CD4-positive, CD25-positive, alpha-beta regulatory T cell (primary cell): Measurements from ENCODE around the gene BLNK. TPM values are rescaled to one million over a fixed set of nuclear protein-coding genes. Genes with fewer than 3 reads are reported as not detected.
A peak's percentile ranks its signal among the peaks of the same experiment; 100 is the strongest.

Source experiments
- ATAC-seq, 2 donors: fragments of 150-1000 bp; cut with Tn5 transposase; one replicate each; pipeline ENCODE4 v1.10.0; 2021; ENCODE audit warnings: low read depth in 2 of 2, moderate number of reproducible peaks in 2 of 2, moderate library complexity in 1 of 2
- DNase-seq, 3 donors: peaks; one replicate each; pipeline versions ENCODE4 v3.0.0 to v3.0.0-alpha.2; 2012 to 2022; ENCODE audit warnings: mixed read lengths in 1 of 3
- H3K27ac ChIP-seq: one replicate; pipeline ENCODE4 v1.7.0; 2013; ENCODE audit warnings: mild to moderate bottlenecking, low read length; ENCODE audit not compliant: insufficient read depth, poor library complexity, severe bottlenecking
- H3K27me3 ChIP-seq: one replicate; pipeline ENCODE4 v1.7.0; 2013; ENCODE audit warnings: low read length; ENCODE audit not compliant: control insufficient read depth, insufficient read depth
- H3K36me3 ChIP-seq: one replicate; pipeline ENCODE4 v1.7.0; 2013; ENCODE audit warnings: mild to moderate bottlenecking, low read length, moderate library complexity; ENCODE audit not compliant: control insufficient read depth, insufficient read depth
- H3K4me1 ChIP-seq: 2 replicates; pipeline ENCODE4 v1.7.0; 2013; ENCODE audit warnings: mild to moderate bottlenecking, low read length; ENCODE audit not compliant: insufficient read depth, control insufficient read depth, poor library complexity, severe bottlenecking
- H3K4me3 ChIP-seq: one replicate; pipeline ENCODE4 v1.7.0; 2013; ENCODE audit warnings: low read depth, mild to moderate bottlenecking, low read length, moderate library complexity
- H3K9me3 ChIP-seq, 2 experiments: 1 replicate in 1 of 2; 2 replicates in 1 of 2; pipeline ENCODE4 v1.7.0; 2013; ENCODE audit warnings: low read length in 2 of 2, mild to moderate bottlenecking in 1 of 2, moderate library complexity in 1 of 2; ENCODE audit not compliant: control insufficient read depth in 2 of 2
- H3K27ac Mint-ChIP-seq, 3 donors: one replicate each; pipeline ENCODE4 v1.8.0; 2020 to 2022; ENCODE audit warnings: mild to moderate bottlenecking in 3 of 3, mixed read lengths in 3 of 3, moderate library complexity in 2 of 3
- H3K27me3 Mint-ChIP-seq: one replicate; pipeline ENCODE4 v1.8.0; 2022; ENCODE audit warnings: mild to moderate bottlenecking, mixed read lengths
- H3K36me3 Mint-ChIP-seq: one replicate; pipeline ENCODE4 v1.8.0; 2020; ENCODE audit warnings: mixed read lengths
- H3K4me1 Mint-ChIP-seq, 4 donors: one replicate each; pipeline ENCODE4 v1.8.0; 2020 to 2022; ENCODE audit warnings: mixed read lengths in 4 of 4, mild to moderate bottlenecking in 1 of 4
- H3K4me3 Mint-ChIP-seq, 4 donors: one replicate each; pipeline ENCODE4 v1.8.0; 2020 to 2022; ENCODE audit warnings: mild to moderate bottlenecking in 4 of 4, mixed read lengths in 4 of 4, moderate library complexity in 3 of 4
- H3K9me3 Mint-ChIP-seq, 7 donors: one replicate each; pipeline ENCODE4 v1.8.0; 2020 to 2022; ENCODE audit warnings: mixed read lengths in 7 of 7, mild to moderate bottlenecking in 3 of 7, moderate library complexity in 2 of 7
- polyA plus RNA-seq, 4 donors: library from polyadenylated mRNA; unstranded; fragments of 300-500 nt; fragmentation: Illumina TruSeq; gene quantifications; one replicate each; pipeline ENCODE4 v1.2.3, GENCODE V29; 2021
- total RNA-seq: library from RNA; stranded (reverse); gene quantifications from one replicate; pipeline ENCODE4 v1.2.3, GENCODE V29; 2022

BLNK gene
- total and polyA plus RNA-seq, 5 donors from 2014 or later, result 0.15 to 0.35 TPM; not detected in 3

- no peak overlapping the region for H3K4me3 ChIP-seq
- no peak overlapping the region for H3K27ac ChIP-seq
- H3K27me3 Mint-ChIP-seq, result peaks cover 9% of the 10 kb centered on the region
- no peaks in the 10 kb centered on the region for H3K36me3 ChIP-seq
- peak; percentile 57 to 60 for ATAC-seq
- no peaks in the 10 kb centered on the region for H3K27me3 ChIP-seq
- H3K9me3 ChIP-seq, result no peaks in the 10 kb centered on the region
- no peaks in the 10 kb centered on the region for H3K9me3 Mint-ChIP-seq
- peaks cover 0 to 3% (median 0%) of the 10 kb centered on the region in 4 donors for H3K4me1 Mint-ChIP-seq
- peak overlapping the region in 1 of 4 donors; percentile 62 for H3K4me3 Mint-ChIP-seq
- peak; percentile 41 to 78 (median 57) for DNase-seq
- no peaks in the 10 kb centered on the region for H3K36me3 Mint-ChIP-seq
- no peaks in the 10 kb centered on the region for H3K4me1 ChIP-seq
- peak overlapping the region; percentile 42 to 80 (median 43) for H3K27ac Mint-ChIP-seq
Observed at GRCh38 chr10:96229568-96230030, 41.8 kb downstream of the BLNK start.

- H3K36me3 ChIP-seq, result no peaks in the 10 kb centered on the region
- H3K27ac Mint-ChIP-seq, result no peak overlapping the region
Observed at GRCh38 chr10:96228408-96228994, 42.9 kb downstream of the BLNK start.

GRCh38 chr10:96227206-96227605 lies 44.2 kb downstream of the BLNK start:
- DNase-seq, result no peak

More at GRCh38 chr10:96228408-96228994, 42.9 kb downstream of the BLNK start:
- no peak overlapping the region for H3K27ac ChIP-seq
- Mint-ChIP-seq H3K9me3 (no peaks in the 10 kb centered on the region), H3K4me3 (no peak overlapping the region), H3K4me1 (peaks cover 0 to 3% (median 0%) of the 10 kb centered on the region in 4 donors), H3K27me3 (peaks cover 5% of the 10 kb centered on the region), H3K36me3 (no peaks in the 10 kb centered on the region)
- no peak for DNase-seq
- no peak for ATAC-seq
- H3K4me3 ChIP-seq, result no peak overlapping the region
- no peaks in the 10 kb centered on the region for H3K4me1 ChIP-seq
- no peaks in the 10 kb centered on the region for H3K9me3 ChIP-seq
- no peaks in the 10 kb centered on the region for H3K27me3 ChIP-seq

DNA sequence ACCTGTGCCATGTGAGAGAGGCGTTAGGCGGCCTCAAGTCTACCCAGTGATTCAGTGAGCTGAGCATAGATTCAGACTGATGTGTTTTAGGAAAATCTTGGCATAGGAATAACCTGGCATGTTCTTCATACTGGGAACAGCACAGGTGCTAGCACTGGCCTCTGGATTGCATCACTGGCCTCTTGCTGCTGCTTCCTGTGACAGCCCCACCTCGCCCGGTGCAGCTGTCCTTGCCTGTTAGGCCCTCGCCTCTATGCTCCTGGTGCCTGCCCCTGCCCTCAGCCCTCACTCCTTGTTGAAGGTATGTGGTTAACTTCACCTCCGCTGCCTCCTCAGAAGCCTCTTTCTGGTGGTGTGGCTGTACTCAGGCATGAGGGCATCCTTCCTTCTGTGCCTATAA lies 46.2 kb downstream of the BLNK start:
- ATAC-seq (no peak), DNase-seq (no peak)
- no peak overlapping the region for H3K27ac ChIP-seq
- Mint-ChIP-seq H3K27ac (no peak overlapping the region), H3K4me3 (no peak overlapping the region), H3K9me3 (no peaks in the 10 kb centered on the region), H3K4me1 (peaks cover 0 to 3% (median 0%) of the 10 kb centered on the region in 4 donors), H3K36me3 (no peaks in the 10 kb centered on the region), H3K27me3 (peaks cover 15% of the 10 kb centered on the region)
- no peaks in the 10 kb centered on the region for H3K27me3 ChIP-seq
- no peaks in the 10 kb centered on the region for H3K4me1 ChIP-seq
- no peaks in the 10 kb centered on the region for H3K36me3 ChIP-seq
- no peak overlapping the region for H3K4me3 ChIP-seq
- no peaks in the 10 kb centered on the region for H3K9me3 ChIP-seq

More at GRCh38 chr10:96227206-96227605, 44.2 kb downstream of the BLNK start:
- Histone ChIP-seq H3K36me3 (no peaks in the 10 kb centered on the region), H3K27ac (no peak overlapping the region), H3K4me3 (no peak overlapping the region), H3K4me1 (no peaks in the 10 kb centered on the region), H3K9me3 (no peaks in the 10 kb centered on the region), H3K27me3 (no peaks in the 10 kb centered on the region)
- ATAC-seq, result no peak
- H3K27ac Mint-ChIP-seq, result no peak overlapping the region
- no peak overlapping the region for H3K4me3 Mint-ChIP-seq
- no peaks in the 10 kb centered on the region for H3K36me3 Mint-ChIP-seq
- peaks cover 5% of the 10 kb centered on the region for H3K27me3 Mint-ChIP-seq
- H3K4me1 Mint-ChIP-seq, result peaks cover 0 to 3% (median 0%) of the 10 kb centered on the region in 4 donors
- no peaks in the 10 kb centered on the region for H3K9me3 Mint-ChIP-seq

GRCh38 chr10:96222908-96223307 lies 48.5 kb downstream of the BLNK start:
- H3K27me3 ChIP-seq, result no peaks in the 10 kb centered on the region
- DNase-seq, result no peak
- peaks cover 0 to 3% (median 0%) of the 10 kb centered on the region in 7 donors for H3K9me3 Mint-ChIP-seq
- H3K36me3 ChIP-seq, result no peaks in the 10 kb centered on the region
- H3K27ac Mint-ChIP-seq, result no peak overlapping the region
- H3K9me3 ChIP-seq, result no peaks in the 10 kb centered on the region
- peaks cover 28% of the 10 kb centered on the region for H3K27me3 Mint-ChIP-seq
- no peak overlapping the region for H3K27ac ChIP-seq
- no peaks in the 10 kb centered on the region for H3K4me1 Mint-ChIP-seq
- ATAC-seq, result no peak
- no peak overlapping the region for H3K4me3 ChIP-seq
- no peaks in the 10 kb centered on the region for H3K36me3 Mint-ChIP-seq
- H3K4me1 ChIP-seq, result no peaks in the 10 kb centered on the region
- no peak overlapping the region for H3K4me3 Mint-ChIP-seq

- no peaks in the 10 kb centered on the region for H3K36me3 Mint-ChIP-seq
- DNase-seq, result no peak
- Histone ChIP-seq H3K4me3 (no peak overlapping the region), H3K9me3 (no peaks in the 10 kb centered on the region), H3K4me1 (no peaks in the 10 kb centered on the region), H3K27me3 (no peaks in the 10 kb centered on the region), H3K27ac (no peak overlapping the region), H3K36me3 (no peaks in the 10 kb centered on the region)
- ATAC-seq, result no peak
- H3K27ac Mint-ChIP-seq, result no peak overlapping the region
- peaks cover 0 to 3% (median 0%) of the 10 kb centered on the region in 7 donors for H3K9me3 Mint-ChIP-seq
- H3K4me3 Mint-ChIP-seq, result no peak overlapping the region
- H3K27me3 Mint-ChIP-seq, result peaks cover 28% of the 10 kb centered on the region
- no peaks in the 10 kb centered on the region for H3K4me1 Mint-ChIP-seq
Observed at GRCh38 chr10:96222441-96222840, 48.9 kb downstream of the BLNK start.

DNA sequence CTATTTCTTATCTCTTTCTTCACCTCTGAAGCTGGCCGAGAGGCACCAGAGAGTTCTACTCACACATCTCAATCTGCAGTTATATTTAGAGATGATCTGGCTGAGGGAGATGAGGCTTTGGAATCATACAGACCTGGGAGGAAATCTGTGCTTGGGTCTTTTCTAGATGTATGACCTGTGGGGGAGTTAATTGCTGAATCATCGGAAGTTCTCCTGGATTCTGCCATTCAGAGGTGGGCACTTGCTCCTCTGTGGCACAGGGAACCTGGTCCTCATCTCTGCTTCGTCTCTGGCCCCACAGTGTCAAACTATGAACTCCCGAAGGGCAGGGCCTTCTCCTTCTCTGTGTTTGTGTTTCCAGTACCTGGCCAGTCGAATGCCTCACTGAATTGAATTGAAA lies 52.5 kb downstream of the BLNK start:
- H3K9me3 Mint-ChIP-seq, result peaks cover 0 to 3% (median 0%) of the 10 kb centered on the region in 7 donors
- no peak overlapping the region for H3K4me3 Mint-ChIP-seq
- H3K27me3 Mint-ChIP-seq, result peaks cover 35% of the 10 kb centered on the region
- Histone ChIP-seq H3K4me3 (no peak overlapping the region), H3K4me1 (no peaks in the 10 kb centered on the region), H3K27me3 (no peaks in the 10 kb centered on the region), H3K36me3 (no peaks in the 10 kb centered on the region), H3K27ac (no peak overlapping the region), H3K9me3 (no peaks in the 10 kb centered on the region)
- H3K27ac Mint-ChIP-seq, result no peak overlapping the region
- no peaks in the 10 kb centered on the region for H3K36me3 Mint-ChIP-seq
- no peaks in the 10 kb centered on the region for H3K4me1 Mint-ChIP-seq
- DNase-seq (no peak), ATAC-seq (no peak)

- peaks cover 2% of the 10 kb centered on the region for H3K27me3 ChIP-seq
- H3K27ac ChIP-seq, result no peak overlapping the region
- Mint-ChIP-seq H3K4me3 (no peak overlapping the region), H3K27ac (no peak overlapping the region), H3K9me3 (peaks cover 0 to 3% (median 0%) of the 10 kb centered on the region in 7 donors), H3K4me1 (no peaks in the 10 kb centered on the region), H3K36me3 (no peaks in the 10 kb centered on the region), H3K27me3 (peaks cover 42% of the 10 kb centered on the region)
- no peaks in the 10 kb centered on the region for H3K36me3 ChIP-seq
- no peaks in the 10 kb centered on the region for H3K4me1 ChIP-seq
- no peak for DNase-seq
- no peak overlapping the region for H3K4me3 ChIP-seq
- H3K9me3 ChIP-seq, result no peaks in the 10 kb centered on the region
- no peak for ATAC-seq
Observed at GRCh38 chr10:96217711-96218110, 53.7 kb downstream of the BLNK start.
